HG02798 (cell line): Measurements from ENCODE around the gene DKK1.
"Not testable (repeated sequence)": the region's sequence is repeated elsewhere in the genome, so short reads cannot be mapped to it uniquely, and the experiment has no call there.

Source experiments
- ATAC-seq: cut with Tn5 transposase; IDR thresholded peaks from one replicate; pipeline ENCODE4 v1.9.1; 2021; ENCODE audit warnings: mild to moderate bottlenecking; ENCODE audit not compliant: unreplicated experiment, poor library complexity

DKK1 gene

DNA sequence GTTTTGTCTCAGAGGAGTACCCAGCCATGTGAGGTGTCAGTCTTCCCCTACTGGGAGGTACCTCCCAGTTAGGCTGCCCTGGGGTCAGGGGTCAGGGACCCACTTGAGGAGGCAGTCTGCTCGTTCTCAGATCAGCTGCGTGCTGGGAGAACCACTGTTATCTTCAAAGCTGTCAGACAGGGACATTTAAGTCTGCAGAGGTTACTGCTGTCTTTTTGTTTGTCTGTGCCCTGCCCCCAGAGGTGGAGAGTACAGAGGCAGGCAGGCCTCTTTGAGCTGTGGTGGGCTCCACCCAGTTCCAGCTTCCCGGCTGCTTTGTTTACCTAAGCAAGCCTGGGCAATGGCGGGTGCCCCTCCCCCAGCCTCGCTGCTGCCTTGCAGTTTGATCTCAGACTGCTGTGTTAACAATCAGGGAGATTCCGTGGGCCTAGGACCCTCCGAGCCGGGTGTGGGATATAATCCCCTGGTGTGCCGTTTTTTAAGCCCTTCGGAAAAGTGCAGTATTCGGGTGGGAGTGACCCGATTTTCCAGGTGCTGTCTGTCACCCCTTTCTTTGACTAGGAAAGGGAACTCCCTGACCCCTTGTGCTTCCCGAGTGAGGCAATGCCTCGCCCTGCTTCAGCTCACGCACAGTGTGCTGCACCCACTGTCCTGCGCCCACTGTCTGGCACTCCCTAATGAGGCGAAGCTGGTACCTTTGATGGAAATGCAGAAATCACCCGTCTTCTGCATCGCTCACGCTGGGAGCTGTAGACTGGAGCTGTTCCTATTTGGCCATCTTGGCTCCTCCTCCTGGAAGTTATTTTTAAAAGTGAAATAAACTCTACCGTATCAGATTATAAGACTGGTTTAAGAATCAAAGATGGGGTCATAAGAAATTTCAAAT, 51.7 kb downstream of the DKK1 start:
- not testable (repeated sequence) for ATAC-seq
